MCF 10A (cell line): Measurements from ENCODE around the gene TMEM259. TPM values are rescaled to one million over a fixed set of nuclear protein-coding genes. Genes with fewer than 3 reads are reported as not detected.

ENCODE experiments used
- BruUV-seq: library from RNA; stranded (reverse); fragments of 400-500 nt; replicated peaks from 2 replicates; lab custom pipeline; 2021; lab: Mats Ljungman, UMichigan
- CTCF ChIA-PET: fragments of 300-600 bp; sonication (Branson Sonifier 250); formaldehyde crosslinking; extraction: SDS; loops from one replicate; lab custom pipeline; 2021; ENCODE audit warnings: antibody characterized with exemption, inconsistent platforms; lab: Yijun Ruan, JAX
- POLR2A ChIA-PET: fragments of 300-600, 350-650 bp; sonication (Branson Sonifier 250); formaldehyde crosslinking; extraction: SDS; loops from one replicate; lab custom pipeline; 2020; ENCODE audit warnings: antibody characterized with exemption, inconsistent platforms; lab: Yijun Ruan, JAX
- DNase-seq: peaks from one replicate; pipeline ENCODE4 v3.0.0-alpha.2; 2018; ENCODE audit not compliant: unreplicated experiment
- H3K27ac Mint-ChIP-seq: one replicate; pipeline ENCODE4 v1.8.0; 2022; ENCODE audit warnings: mild to moderate bottlenecking, low read depth, mixed read lengths; ENCODE audit not compliant: unreplicated experiment
- H3K27me3 Mint-ChIP-seq: one replicate; pipeline ENCODE4 v1.8.0; 2022; ENCODE audit warnings: mixed read lengths; ENCODE audit not compliant: insufficient read depth, unreplicated experiment
- H3K36me3 Mint-ChIP-seq: one replicate; pipeline ENCODE4 v1.8.0; 2022; ENCODE audit warnings: mild to moderate bottlenecking, moderate library complexity, mixed read lengths; ENCODE audit not compliant: insufficient read depth, unreplicated experiment
- H3K4me1 Mint-ChIP-seq: one replicate; pipeline ENCODE4 v1.8.0; 2022; ENCODE audit warnings: mixed read lengths; ENCODE audit not compliant: insufficient read depth, unreplicated experiment
- H3K4me3 Mint-ChIP-seq: one replicate; pipeline ENCODE4 v1.8.0; 2022; ENCODE audit warnings: mild to moderate bottlenecking, moderate library complexity, mixed read lengths; ENCODE audit not compliant: unreplicated experiment
- H3K9me3 Mint-ChIP-seq: one replicate; pipeline ENCODE4 v1.8.0; 2022; ENCODE audit warnings: mixed read lengths; ENCODE audit not compliant: unreplicated experiment
- intact Hi-C: fragments of 100-400 bp; cut with micrococcal nuclease; formaldehyde crosslinking; loops from 2 replicates; pipeline ENCODE4 v1.14.1; 2022
- total RNA-seq: library from RNA; stranded (reverse); gene quantifications from 2 replicates; pipeline ENCODE4 v1.2.3, GENCODE V29; 2022
- TF ChIP-seq, protein P1 (sequence below): fragments of 200-600 bp; IDR thresholded peaks from one replicate; pipeline ENCODE4 v1.8.0; 2022; ENCODE audit warnings: antibody characterized with exemption, mild to moderate bottlenecking; ENCODE audit not compliant: unreplicated experiment

The TMEM259 gene
- total RNA-seq, 1 experiment from 2014 or later, result 130 TPM

DNA sequence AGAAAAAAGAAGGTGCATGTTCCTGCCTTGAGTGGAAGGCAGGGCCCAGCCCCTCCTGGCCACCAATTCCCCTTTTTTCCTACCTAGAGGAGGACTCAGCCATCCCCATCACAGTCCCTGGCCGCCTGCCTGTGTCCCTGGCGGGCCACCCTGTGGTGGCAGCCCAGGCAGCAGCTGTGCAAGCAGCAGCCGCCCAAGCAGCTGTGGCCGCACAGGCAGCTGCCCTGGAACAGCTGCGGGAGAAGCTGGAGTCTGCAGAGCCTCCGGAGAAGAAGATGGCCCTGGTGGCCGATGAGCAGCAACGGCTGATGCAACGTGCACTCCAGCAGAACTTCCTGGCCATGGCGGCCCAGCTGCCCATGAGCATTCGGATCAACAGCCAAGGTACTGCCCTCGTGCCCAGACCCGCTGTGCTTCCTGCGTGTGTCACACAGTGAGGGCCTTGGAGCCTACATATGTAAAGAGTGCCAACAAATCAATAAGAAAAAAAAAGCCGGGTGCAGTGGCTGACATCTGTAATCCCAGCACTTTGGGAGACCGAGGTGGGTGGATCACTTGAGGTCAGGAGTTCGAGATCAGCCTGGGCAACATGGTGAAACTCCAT lies 54.3 kb downstream of the TMEM259 start:
- Mint-ChIP-seq H3K36me3 (peaks cover 75% of the 10 kb centered on the region), H3K4me1 (peaks cover 4% of the 10 kb centered on the region), H3K27ac (no peak overlapping the region), H3K27me3 (no peaks in the 10 kb centered on the region), H3K4me3 (no peak overlapping the region), H3K9me3 (no peaks in the 10 kb centered on the region)
- intact Hi-C loops, result no loop called here
- CTCF ChIA-PET, result interaction anchor here (1.0 to 2.0 kb wide), 2 partner anchors 16 to 44 kb away, joined by 3 to 8 read pairs; no protein-coding TSS in a partner anchor
- POLR2A ChIA-PET, result interaction anchor here (0.6 to 1.3 kb wide), 4 partner anchors 18 to 215 kb away, joined by 3 to 5 read pairs (median 3); partner anchors contain the start of gene WDR18
- TF ChIP-seq, protein P1, sequence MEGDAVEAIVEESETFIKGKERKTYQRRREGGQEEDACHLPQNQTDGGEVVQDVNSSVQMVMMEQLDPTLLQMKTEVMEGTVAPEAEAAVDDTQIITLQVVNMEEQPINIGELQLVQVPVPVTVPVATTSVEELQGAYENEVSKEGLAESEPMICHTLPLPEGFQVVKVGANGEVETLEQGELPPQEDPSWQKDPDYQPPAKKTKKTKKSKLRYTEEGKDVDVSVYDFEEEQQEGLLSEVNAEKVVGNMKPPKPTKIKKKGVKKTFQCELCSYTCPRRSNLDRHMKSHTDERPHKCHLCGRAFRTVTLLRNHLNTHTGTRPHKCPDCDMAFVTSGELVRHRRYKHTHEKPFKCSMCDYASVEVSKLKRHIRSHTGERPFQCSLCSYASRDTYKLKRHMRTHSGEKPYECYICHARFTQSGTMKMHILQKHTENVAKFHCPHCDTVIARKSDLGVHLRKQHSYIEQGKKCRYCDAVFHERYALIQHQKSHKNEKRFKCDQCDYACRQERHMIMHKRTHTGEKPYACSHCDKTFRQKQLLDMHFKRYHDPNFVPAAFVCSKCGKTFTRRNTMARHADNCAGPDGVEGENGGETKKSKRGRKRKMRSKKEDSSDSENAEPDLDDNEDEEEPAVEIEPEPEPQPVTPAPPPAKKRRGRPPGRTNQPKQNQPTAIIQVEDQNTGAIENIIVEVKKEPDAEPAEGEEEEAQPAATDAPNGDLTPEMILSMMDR, result no peak
- DNase-seq, result no peak
- no TSS peak for BruUV-seq

DNA sequence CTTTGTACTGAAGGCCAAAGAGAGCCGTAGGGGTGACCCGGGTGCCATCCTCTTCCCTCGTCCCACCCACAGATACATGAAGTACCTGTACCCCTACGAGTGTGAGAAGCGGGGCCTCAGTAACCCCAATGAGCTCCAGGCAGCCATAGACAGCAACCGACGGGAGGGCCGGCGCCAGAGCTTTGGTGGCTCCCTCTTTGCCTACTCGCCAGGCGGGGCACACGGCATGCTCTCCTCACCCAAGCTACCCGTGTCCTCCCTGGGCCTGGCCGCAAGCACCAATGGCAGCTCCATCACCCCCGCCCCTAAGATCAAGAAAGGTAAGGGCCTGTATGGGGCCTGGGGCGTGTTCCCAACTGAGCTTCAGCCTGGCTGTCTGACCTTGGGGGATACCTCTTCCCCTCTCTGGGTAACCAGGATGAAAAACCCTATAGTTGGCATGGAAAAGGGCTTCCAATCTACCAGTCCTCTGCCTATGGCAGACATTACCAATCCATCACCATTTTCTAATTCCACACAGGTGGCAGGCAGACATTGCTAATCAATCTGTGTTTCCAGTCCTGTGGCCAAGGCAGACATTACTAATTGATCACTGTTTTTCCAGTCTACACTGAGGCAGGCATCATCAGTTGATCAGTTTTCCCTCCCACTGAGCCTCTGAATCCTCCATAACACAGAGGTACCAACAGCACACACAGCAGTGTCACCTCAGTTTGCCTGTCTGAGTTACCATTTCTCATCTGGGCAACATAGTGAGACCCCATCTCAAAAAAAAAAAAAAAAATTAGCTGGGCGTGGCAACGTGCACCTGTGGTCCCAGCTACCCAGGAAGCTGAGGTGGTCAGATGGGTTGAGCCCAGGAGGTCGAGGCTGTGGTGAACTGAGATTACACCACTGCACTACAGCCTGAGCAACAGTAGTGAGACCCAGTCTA lies 55.9 kb downstream of the TMEM259 start:
- POLR2A ChIA-PET, result no interaction called here
- no TSS peak for BruUV-seq
- H3K4me1 Mint-ChIP-seq, result peaks cover 4% of the 10 kb centered on the region
- no peak overlapping the region for H3K27ac Mint-ChIP-seq
- peaks cover 61% of the 10 kb centered on the region for H3K36me3 Mint-ChIP-seq
- intact Hi-C loops, result no loop called here
- TF ChIP-seq, protein P1, result no peak
- no peak overlapping the region for H3K4me3 Mint-ChIP-seq
- H3K27me3 Mint-ChIP-seq, result no peaks in the 10 kb centered on the region
- CTCF ChIA-PET, result interaction anchor here (0.6 to 0.9 kb wide), 3 partner anchors 8 to 18 kb away, joined by 3 read pairs; no protein-coding TSS in a partner anchor
- no peaks in the 10 kb centered on the region for H3K9me3 Mint-ChIP-seq
- peak; percentile 21 for DNase-seq

DNA sequence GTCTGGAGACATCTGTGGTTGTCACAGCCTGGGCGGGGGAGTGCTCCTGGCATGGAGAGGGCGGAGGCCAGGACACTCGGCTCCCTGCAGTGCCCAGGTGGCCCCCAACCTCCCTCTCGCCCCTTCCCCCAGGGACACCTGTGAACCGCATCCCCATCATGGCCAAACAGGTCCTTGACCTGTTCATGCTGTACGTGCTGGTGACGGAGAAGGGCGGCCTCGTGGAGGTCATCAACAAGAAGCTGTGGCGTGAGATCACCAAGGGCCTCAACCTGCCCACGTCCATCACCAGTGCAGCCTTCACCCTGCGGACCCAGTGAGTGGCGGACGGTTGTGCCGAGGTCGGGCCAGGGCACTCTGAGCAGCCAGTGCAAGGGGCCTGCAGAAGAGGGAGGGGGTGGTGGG lies 56.8 kb downstream of the TMEM259 start:
- ChIA-PET POLR2A (no interaction called here), CTCF (interaction anchor here (0.5 to 0.9 kb wide), 2 partner anchors 9 to 125 kb away, joined by 3 read pairs; no protein-coding TSS in a partner anchor)
- intact Hi-C loops, result no loop called here
- Mint-ChIP-seq H3K27ac (no peak overlapping the region), H3K36me3 (peaks cover 53% of the 10 kb centered on the region), H3K9me3 (no peaks in the 10 kb centered on the region), H3K27me3 (no peaks in the 10 kb centered on the region), H3K4me1 (peaks cover 10% of the 10 kb centered on the region), H3K4me3 (no peak overlapping the region)
- BruUV-seq, result no TSS peak
- TF ChIP-seq, protein P1, result no peak
- no peak for DNase-seq

DNA sequence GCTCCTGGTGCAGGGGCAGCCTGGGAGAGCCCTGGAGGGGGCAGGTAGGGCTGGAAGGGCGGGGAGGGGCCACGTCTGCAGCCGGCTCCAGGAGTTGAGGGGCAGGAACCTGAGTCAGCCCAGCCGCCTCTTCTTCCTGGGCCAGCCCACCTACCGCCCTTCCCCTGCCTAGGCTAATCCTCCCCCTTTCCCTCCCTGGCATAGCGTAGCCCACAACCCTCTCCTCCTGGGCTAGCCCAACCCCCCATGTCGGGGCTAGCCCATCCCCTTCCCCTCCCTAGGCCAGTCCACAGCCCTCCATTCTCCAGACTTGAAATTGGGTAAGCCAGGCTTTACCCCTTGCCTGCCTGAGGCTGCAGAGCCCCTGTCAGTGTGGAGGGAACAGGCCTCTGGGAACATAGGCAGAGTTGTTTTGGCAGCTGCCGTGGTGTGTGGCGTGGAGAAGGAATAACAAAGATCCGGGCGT lies 57.4 kb downstream of the TMEM259 start:
- DNase-seq, result no peak
- Mint-ChIP-seq H3K27me3 (no peaks in the 10 kb centered on the region), H3K36me3 (peaks cover 47% of the 10 kb centered on the region), H3K4me3 (no peak overlapping the region), H3K27ac (no peak overlapping the region), H3K4me1 (peaks cover 16% of the 10 kb centered on the region), H3K9me3 (no peaks in the 10 kb centered on the region)
- intact Hi-C loops, result no loop called here
- TF ChIP-seq, protein P1, result no peak
- no TSS peak for BruUV-seq
- CTCF ChIA-PET, result interaction anchor here (0.6 kb wide), 1 partner anchor 176 kb away, joined by 3 read pairs; no protein-coding TSS in a partner anchor
- POLR2A ChIA-PET, result no interaction called here
